GM12873 (cell line): Measurements from ENCODE around the gene UBE3D.

Source experiments
- CTCF ChIP-seq: IDR thresholded peaks from 2 replicates; pipeline ENCODE4 v1.5.1; 2012; ENCODE audit warnings: low read depth, mild to moderate bottlenecking, moderate library complexity, low read length, control low read depth; ENCODE audit not compliant: insufficient read depth; ENCODE audit errors: missing control alignments

The UBE3D gene

GRCh38 chr6:83019741-83020140, 45.9 kb downstream of the UBE3D start:
- TF ChIP-seq CTCF: no peak

DNA sequence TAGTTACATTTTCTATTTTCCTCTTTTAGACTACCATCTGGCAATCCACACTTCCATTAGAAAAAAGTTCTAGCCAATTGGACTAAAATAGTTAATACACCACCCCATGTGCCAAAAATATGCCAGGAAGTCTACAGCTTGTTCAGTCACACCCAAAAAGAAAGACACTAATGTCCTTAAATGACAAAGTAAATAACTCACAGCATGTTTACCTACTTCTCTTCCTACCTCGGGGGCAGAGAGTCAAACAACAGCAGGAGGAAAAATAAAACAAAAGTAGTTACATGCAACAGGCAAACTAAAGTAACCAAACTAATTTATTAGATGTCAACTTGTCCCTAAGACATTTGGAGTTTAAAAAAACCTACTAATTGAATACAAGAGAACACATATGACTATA, 57.0 kb downstream of the UBE3D start:
- TF ChIP-seq CTCF: no peak

GRCh38 chr6:83006270-83006905, 59.3 kb downstream of the UBE3D start:
- no peak for TF ChIP-seq CTCF

GRCh38 chr6:82996156-82996555, 69.5 kb downstream of the UBE3D start:
- no peak for TF ChIP-seq CTCF

DNA sequence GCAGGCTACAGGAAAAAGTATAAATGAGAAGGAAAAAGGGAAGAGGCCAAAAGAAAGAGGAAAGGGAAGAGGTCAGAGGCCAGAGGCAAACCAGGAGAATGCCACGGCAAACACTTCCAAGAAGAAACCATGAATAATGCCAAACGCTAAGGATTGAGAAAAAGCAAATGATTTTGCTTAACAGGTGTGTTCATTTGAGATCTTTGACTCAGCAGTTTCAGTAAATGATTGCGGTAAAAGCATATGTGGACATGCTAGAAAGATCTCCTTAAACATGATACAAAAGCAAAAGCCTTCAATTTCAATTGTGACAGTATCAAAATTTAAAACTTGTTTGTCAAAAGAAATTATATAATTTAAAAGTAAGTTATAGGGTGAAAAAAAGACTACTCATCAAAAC, 70.6 kb downstream of the UBE3D start:
- TF ChIP-seq CTCF: no peak

- no peak for TF ChIP-seq CTCF
These were observed 75.8 kb downstream of the UBE3D start for GRCh38 chr6:82989736-82990290.

- TF ChIP-seq CTCF: no peak
These were observed 76.7 kb downstream of the UBE3D start for GRCh38 chr6:82988930-82989351.
